Islet of Langerhans (tissue), 1 donor: Measurements from ENCODE around the gene MANSC4.
A peak's percentile ranks its signal among the peaks of the same experiment; 100 is the strongest.

Source experiments
- FAIRE-seq: peaks from one replicate; lab custom pipeline; 2011; peaks lifted over from hg19 to GRCh38; lab: Jason Lieb, UNC

The MANSC4 gene

GRCh38 chr12:27800819-27801218 is 20.8 kb upstream of the MANSC4 start:
- no peak for FAIRE-seq

- no peak for FAIRE-seq
These were observed 17.4 kb upstream of the MANSC4 start for GRCh38 chr12:27797301-27798025.

GRCh38 chr12:27796128-27796527 is 16.1 kb upstream of the MANSC4 start:
- no peak for FAIRE-seq

DNA sequence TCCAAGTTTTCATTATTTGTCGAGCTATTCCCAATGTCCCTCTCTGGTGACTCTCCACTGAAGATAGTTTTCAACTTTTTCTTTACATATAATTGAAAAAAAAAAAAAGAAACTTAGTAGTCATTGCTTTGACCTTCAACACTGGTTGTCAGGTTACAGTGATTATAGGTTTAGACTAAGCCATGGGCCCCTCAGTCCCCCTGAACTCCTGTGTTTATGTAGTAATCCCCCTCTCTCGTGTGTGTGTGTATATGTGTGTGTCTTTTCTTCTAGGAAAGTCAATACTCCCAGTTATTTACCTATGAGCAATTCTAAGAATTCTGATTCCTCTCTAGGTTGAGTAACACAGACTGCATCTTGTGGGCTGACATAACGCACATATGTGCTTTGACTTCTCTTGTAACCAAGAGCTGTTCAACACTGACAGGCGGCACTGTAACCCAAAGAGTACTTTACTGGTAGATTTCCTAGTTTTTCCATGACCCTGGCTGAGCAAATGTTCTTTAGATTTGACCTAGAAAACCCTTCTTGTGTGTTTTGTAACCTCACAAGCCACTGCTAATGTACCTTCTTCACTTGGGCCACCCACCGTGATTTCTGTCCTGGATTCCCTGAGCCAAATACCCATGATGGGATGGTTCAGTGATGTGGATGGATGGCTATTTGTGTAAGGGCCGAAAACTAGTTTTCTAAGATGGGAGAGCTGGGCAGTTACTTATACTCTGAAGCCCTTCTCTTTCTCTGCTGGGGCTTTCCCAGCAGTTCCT is 15.0 kb upstream of the MANSC4 start:
- FAIRE-seq: peak; percentile 49

DNA sequence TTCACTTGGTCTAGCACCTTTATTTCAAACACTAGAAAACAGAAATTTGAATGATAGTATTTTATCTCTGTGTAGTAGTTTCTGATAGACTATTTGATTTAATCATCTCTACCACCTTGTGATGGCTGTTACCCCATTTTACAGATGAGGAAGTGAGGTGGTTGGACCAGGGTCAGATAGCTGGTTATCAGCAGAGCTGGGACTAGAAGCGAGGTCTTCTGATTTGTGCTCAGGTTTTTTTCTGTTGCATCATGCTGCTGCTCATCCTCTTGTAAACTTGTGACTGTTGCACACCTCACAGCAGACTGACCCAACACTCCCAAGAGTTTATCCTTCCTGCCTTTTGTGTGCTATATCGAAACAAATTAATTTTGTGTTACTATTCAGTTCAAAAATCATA is 10.1 kb upstream of the MANSC4 start:
- FAIRE-seq: no peak

DNA sequence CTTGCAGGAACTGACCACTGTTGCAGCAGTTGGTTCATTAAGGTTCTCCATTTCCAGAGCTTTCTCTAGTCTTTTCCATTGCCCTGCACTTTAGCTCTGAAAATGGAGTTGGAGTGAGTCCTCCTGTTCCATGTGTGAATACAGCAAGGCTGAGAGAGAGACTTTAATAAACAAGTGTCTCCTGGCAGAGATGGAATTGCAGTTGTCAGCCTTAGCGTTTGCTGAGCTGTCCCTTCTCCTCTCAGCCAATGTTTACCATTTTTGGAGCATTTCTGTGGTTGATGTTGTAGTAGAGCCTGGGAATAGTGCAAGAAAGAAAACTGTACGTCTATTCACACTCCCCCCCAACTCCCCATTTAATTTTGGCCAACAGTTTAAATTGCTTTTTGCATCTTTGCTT is 7.5 kb upstream of the MANSC4 start:
- FAIRE-seq: no peak

DNA sequence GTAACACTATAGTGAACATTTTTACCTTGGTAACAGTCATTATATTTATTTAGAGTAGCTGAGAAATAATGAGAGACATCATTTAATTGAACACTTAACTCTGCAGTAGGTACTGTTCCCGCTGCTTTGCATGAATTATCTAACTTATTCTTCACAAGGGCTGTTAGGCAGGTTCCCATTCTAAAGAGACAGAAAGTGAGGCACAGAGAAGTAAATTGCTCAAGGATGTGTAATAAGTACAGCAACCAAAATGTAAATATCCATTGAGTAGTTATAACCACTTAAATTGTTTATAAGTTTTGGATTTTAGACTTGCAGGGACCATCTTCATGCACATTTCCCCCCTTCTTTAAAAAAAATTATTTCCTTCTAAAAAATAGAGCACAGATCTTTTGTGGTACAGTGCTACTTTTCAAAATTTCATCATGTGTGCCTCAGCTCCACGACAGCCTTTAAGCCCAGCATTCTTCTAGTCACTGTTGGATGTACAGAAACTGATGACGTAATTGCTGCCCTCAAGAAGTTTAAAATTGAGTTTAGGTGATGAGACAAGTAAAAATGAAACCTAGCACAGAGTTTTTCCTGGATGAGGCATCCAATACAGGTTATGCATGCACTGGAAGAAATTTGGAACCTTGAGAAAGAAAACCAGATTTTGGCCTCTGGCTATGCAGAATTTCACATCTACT is 6.0 kb upstream of the MANSC4 start:
- FAIRE-seq: no peak

DNA sequence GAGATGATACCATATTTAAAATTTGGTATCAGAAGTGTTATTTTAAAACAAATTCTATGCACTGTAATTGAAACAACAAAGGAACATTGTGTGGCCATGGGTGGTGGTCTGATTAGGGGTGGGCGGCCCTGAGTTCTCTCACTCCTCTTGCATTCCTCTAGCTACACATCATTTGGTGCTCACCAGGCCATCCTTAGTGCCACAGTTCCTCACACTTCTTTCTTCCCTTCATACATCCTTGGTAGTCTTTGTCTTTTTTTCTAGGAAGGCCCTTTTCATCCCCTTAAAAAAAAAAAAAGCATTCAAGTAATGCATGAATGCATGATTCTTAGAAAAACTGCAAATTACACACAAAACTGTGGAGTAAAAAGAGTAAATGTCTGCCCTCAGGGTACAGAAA is 2.4 kb upstream of the MANSC4 start:
- FAIRE-seq: no peak

- no peak for FAIRE-seq
These were observed 1.6 kb upstream of the MANSC4 start for GRCh38 chr12:27781680-27782079.

GRCh38 chr12:27780612-27781408 is 774 bp upstream of the MANSC4 start:
- no peak for FAIRE-seq

DNA sequence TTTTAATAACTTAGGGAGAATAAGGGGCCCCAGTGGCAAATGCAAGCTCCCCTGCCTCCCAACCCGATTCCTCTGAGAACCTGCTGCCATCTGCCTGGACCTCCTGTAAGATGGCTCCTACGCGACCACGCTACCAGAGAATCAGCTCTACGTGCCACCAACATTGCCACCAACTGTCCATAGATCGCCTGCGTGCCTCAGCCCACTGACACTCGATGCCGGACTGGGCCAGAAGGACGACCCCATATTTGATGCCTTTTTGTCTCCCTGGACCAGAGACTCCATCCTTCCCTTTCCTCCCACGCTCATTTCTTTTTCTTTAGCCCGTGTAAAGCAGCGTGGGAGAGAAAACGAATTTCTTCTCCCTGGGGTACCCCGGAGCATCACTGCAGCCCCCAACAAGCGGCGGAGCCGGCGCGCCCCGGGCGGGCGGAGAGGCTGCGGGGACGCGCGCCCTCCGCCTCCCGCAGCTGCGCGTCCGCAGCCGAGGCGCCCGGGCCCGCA is 568 bp downstream of the MANSC4 start:
- FAIRE-seq: no peak

GRCh38 chr12:27778206-27778605 is 1.8 kb downstream of the MANSC4 start:
- FAIRE-seq: no peak

- no peak for FAIRE-seq
These were observed 2.9 kb downstream of the MANSC4 start for GRCh38 chr12:27777141-27777540.

- FAIRE-seq: peak; percentile 70
These were observed 7.5 kb downstream of the MANSC4 start for GRCh38 chr12:27772328-27773049.

DNA sequence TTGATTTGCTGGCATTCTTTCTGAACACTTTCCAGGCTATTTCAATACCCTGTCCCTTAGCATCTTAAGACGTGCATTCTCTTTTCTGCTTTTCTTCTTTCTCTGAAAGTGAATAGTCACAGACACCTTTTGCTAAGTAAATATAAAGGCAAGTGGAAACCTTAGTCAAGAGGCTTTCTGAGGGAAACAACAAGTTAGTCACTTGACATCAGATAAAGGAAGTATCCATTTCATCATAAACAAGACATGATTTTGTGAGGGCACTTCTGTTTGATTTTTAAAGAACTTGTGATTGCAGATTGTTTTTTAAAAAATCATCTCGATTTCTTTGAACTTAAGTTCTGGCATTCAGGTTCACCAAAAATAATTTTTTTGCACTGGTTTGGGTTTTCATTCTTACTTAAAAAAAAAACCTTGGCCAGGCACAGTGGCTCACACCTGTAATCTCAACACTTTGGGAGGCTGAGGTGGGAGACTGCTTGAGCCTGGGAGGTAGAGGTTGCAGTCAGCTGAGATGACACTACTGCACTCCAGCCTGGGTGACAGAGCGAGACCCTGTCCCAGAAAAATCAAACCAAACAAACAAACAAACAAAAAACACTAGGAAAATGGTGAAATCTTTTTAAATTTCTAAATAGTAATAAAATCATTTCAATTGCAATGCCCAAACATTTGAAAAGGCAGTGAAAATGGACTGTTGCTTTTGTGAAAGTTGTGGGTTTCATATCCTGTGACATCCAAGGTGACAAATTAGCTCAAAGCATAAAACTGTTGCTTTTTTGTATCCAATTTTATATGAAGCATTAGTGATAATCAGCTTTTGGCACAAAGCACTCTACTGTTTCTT is 8.3 kb downstream of the MANSC4 start:
- FAIRE-seq: no peak

- FAIRE-seq: no peak
These were observed 10.8 kb downstream of the MANSC4 start for GRCh38 chr12:27769142-27769673.

- no peak for FAIRE-seq
These were observed 13.4 kb downstream of the MANSC4 start for GRCh38 chr12:27766587-27766986.

DNA sequence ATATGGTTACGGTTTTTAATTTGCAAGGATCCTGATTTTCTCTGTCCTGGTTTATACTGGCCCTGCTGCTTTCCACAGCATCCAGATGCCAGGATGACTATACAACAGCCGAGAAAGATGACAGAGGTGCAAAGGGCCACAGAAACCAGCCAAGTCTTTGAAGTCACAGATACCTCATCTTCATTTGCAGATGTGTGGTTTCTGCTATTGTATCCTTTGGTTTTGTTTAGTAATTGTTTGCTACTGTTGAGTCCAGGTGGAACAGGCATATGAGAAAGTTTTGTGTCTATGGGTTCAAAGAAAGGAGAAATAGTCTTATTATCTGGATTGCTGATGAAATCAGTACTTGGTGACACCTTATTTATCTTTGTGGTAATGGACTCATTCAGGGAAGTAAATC is 17.3 kb downstream of the MANSC4 start:
- no peak for FAIRE-seq

DNA sequence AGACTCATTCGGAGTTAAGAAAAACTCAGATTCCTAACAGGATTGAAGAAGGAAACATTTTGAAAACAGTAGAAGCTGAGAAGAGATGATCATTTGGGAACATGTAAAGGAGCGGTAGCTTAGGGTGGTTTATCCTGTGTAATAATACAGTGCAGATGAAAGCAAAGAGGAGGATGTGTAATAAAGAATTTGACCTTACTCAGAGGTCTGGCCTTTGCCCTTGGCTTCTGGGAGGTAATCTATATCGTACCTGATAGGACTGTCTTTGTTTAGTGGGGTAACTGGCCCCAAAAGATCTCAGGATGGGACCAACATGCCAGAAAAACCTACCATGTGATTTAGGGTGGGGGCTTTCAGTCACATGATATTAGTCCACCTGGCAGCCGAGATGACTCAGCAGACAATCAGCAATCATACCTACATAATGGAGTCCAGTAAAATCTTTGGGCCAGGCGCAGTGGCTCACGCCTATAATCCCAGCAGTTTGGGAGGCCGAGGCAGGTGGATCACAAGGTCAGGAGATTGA is 23.3 kb downstream of the MANSC4 start:
- FAIRE-seq: no peak

DNA sequence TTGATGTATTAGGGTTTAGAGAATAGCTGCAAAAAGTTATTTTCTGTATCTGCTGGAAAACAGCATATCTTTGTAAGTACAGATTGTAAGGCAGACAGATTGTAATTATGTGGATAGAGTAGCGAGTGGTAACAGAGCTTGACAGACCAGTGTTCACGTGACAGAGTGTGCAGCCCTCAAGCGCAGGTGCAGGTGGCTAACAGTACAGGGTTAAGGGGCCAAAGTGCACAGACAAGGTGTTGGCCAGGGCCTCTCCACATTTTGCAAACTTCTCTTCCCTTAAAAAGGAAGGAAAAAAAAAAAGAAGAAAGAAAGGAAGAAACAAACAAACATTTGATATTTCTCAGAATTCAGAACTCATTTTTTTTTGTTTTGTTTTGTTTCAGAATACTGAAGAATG is 25.2 kb downstream of the MANSC4 start:
- no peak for FAIRE-seq
